ENCODE measurements around the gene TAS2R19.

DNA sequence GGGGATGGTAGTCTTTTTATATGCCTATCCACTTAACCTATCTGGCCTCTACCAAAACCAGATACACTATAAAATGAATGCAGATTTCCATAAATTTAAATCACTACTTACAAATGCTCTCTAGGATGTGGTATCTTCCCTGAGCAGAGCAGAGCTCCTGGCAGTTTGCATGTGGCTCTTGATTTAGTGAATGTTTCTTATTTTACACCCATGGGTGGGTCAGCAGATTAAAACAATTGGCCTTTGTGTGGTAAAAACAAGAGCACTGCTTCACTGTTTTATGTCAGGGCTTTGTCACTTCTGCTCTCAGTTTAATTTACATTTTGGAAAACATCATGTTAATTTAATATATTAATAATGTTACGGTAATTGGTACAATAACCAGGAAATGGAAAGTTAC, 5.5 kb downstream of the TAS2R19 start:
- TF ChIP-seq, protein P1, sequence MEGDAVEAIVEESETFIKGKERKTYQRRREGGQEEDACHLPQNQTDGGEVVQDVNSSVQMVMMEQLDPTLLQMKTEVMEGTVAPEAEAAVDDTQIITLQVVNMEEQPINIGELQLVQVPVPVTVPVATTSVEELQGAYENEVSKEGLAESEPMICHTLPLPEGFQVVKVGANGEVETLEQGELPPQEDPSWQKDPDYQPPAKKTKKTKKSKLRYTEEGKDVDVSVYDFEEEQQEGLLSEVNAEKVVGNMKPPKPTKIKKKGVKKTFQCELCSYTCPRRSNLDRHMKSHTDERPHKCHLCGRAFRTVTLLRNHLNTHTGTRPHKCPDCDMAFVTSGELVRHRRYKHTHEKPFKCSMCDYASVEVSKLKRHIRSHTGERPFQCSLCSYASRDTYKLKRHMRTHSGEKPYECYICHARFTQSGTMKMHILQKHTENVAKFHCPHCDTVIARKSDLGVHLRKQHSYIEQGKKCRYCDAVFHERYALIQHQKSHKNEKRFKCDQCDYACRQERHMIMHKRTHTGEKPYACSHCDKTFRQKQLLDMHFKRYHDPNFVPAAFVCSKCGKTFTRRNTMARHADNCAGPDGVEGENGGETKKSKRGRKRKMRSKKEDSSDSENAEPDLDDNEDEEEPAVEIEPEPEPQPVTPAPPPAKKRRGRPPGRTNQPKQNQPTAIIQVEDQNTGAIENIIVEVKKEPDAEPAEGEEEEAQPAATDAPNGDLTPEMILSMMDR (conservative IDR thresholded peaks at IDR 0.05), result no peak
- no peak for TF ChIP-seq EZH2 (IDR thresholded peaks at IDR 0.05; ENCODE audit: low read depth)

Measured in PC-9 (cell line).